Measurements from ENCODE around the gene HAPLN2.

The HAPLN2 gene

GRCh38 chr1:156590326-156591180, 28.7 kb upstream of the HAPLN2 start:
- no peak for DNase-seq
- intact Hi-C loops (cut with DNase I), result loop anchor here (10.0 kb wide), 1 partner anchor 136 kb away; no protein-coding TSS in a partner anchor

GRCh38 chr1:156591181-156591431, 28.1 kb upstream of the HAPLN2 start:
- DNase-seq, result no peak
- intact Hi-C loops (cut with DNase I), result loop anchor here (10.0 kb wide), 1 partner anchor 136 kb away; no protein-coding TSS in a partner anchor

- intact Hi-C loops (cut with DNase I), result loop anchor here (10.0 kb wide), 1 partner anchor 137 kb away; no protein-coding TSS in a partner anchor
- peak in 41 of 42 donors; percentile 49 to 90 (median 82) for DNase-seq
Measured at GRCh38 chr1:156591432-156592157, 27.6 kb upstream of the HAPLN2 start, which contains the start of gene NAXE. NAXE (plus strand) TSS chr1:156591776; CDS start chr1:156591805, 29 bp downstream.

- DNase-seq, result no peak
- intact Hi-C loops (cut with DNase I), result loop anchor here (10.0 kb wide), 1 partner anchor 138 kb away; no protein-coding TSS in a partner anchor
Measured at GRCh38 chr1:156592158-156592909, 26.9 kb upstream of the HAPLN2 start.

GRCh38 chr1:156592910-156593660, 26.1 kb upstream of the HAPLN2 start:
- no peak for DNase-seq
- intact Hi-C loops (cut with DNase I), result loop anchor here (10.0 kb wide), 1 partner anchor 138 kb away; no protein-coding TSS in a partner anchor

GRCh38 chr1:156593661-156593989, 25.6 kb upstream of the HAPLN2 start:
- intact Hi-C loops (cut with DNase I), result loop anchor here (10.0 kb wide), 1 partner anchor 139 kb away; no protein-coding TSS in a partner anchor
- no peak for DNase-seq

- intact Hi-C loops (cut with DNase I), result loop anchor here (10.0 kb wide), 1 partner anchor 139 kb away; no protein-coding TSS in a partner anchor
- no peak for DNase-seq
Measured at GRCh38 chr1:156594190-156594589, 25.0 kb upstream of the HAPLN2 start.

GRCh38 chr1:156595016-156595415, 24.2 kb upstream of the HAPLN2 start:
- DNase-seq, result no peak
- intact Hi-C loops (cut with DNase I), result loop anchor here (10.0 kb wide), 1 partner anchor 140 kb away; no protein-coding TSS in a partner anchor

- no peak for DNase-seq
- intact Hi-C loops (cut with DNase I), result loop anchor here (10.0 kb wide), 1 partner anchor 142 kb away; no protein-coding TSS in a partner anchor
Measured at GRCh38 chr1:156596426-156596825, 22.8 kb upstream of the HAPLN2 start.

GRCh38 chr1:156598125-156598524, 21.1 kb upstream of the HAPLN2 start:
- intact Hi-C loops (cut with DNase I), result loop anchor here (10.0 kb wide), 1 partner anchor 143 kb away; no protein-coding TSS in a partner anchor
- DNase-seq, result no peak

- DNase-seq, result no peak
- intact Hi-C loops (cut with DNase I), result loop anchor here (10.0 kb wide), 1 partner anchor 144 kb away; no protein-coding TSS in a partner anchor
Measured at GRCh38 chr1:156598731-156599432, 20.3 kb upstream of the HAPLN2 start.

- intact Hi-C loops (cut with DNase I), result loop anchor here (5.0 to 10.0 kb wide), 3 partner anchors 93 to 215 kb away; no protein-coding TSS in a partner anchor
- no peak for DNase-seq
Measured at GRCh38 chr1:156599811-156600210, 19.4 kb upstream of the HAPLN2 start.

- intact Hi-C loops (cut with DNase I), result loop anchor here (5.0 to 10.0 kb wide), 2 partner anchors 93 to 216 kb away; no protein-coding TSS in a partner anchor
Measured at GRCh38 chr1:156600733-156601121, 18.5 kb upstream of the HAPLN2 start.

GRCh38 chr1:156601122-156601830, 17.9 kb upstream of the HAPLN2 start, which contains the start of gene GPATCH4:
GPATCH4 (minus strand) TSS chr1:156601479.
- DNase-seq, result peak; percentile 78 to 95 (median 88)
- intact Hi-C loops (cut with DNase I), result loop anchor here (5.0 to 10.0 kb wide), 2 partner anchors 94 to 216 kb away; no protein-coding TSS in a partner anchor

More at GRCh38 chr1:156600733-156601121, 18.5 kb upstream of the HAPLN2 start:
- no peak for DNase-seq

GRCh38 chr1:156601892-156602291, 17.3 kb upstream of the HAPLN2 start:
- intact Hi-C loops (cut with DNase I), result loop anchor here (5.0 to 10.0 kb wide), 2 partner anchors 95 to 217 kb away; no protein-coding TSS in a partner anchor

GRCh38 chr1:156602557-156602993, 16.6 kb upstream of the HAPLN2 start:
- DNase-seq, result peak in 4 of 42 donors; percentile 28 to 61 (median 50)
- intact Hi-C loops (cut with DNase I), result loop anchor here (5.0 to 10.0 kb wide), 2 partner anchors 95 to 218 kb away; no protein-coding TSS in a partner anchor

More at GRCh38 chr1:156601892-156602291, 17.3 kb upstream of the HAPLN2 start:
- DNase-seq, result no peak

Measured in head of caudate nucleus (tissue), 42 donors.